AG08396 (cell line): ENCODE data around the gene PYGO1.
"Not testable (repeated sequence)": the region's sequence is repeated elsewhere in the genome, so short reads cannot be mapped to it uniquely, and the experiment has no call there.

ENCODE experiments used
- DNase-seq: peaks from one replicate; pipeline ENCODE4 v3.0.0; 2012; ENCODE audit warnings: low spot score, mixed read lengths

PYGO1 gene

GRCh38 chr15:55588070-55588814 is at the start of gene PYGO1:
PYGO1 (minus strand) TSS chr15:55588345; CDS start chr15:55587883, 462 bp downstream.
- peak; percentile 86 for DNase-seq

GRCh38 chr15:55637086-55637485 is 48.9 kb upstream of the PYGO1 start:
- no peak for DNase-seq

GRCh38 chr15:55633731-55634130 is 45.6 kb upstream of the PYGO1 start:
- no peak for DNase-seq

- DNase-seq: no peak
Measured at GRCh38 chr15:55632434-55632833, 44.3 kb upstream of the PYGO1 start.

GRCh38 chr15:55630858-55631257 is 42.7 kb upstream of the PYGO1 start:
- no peak for DNase-seq

- DNase-seq: no peak
Measured at GRCh38 chr15:55628369-55628730, 40.2 kb upstream of the PYGO1 start.

- DNase-seq: peak; percentile 74
Measured at GRCh38 chr15:55627730-55628368, 39.7 kb upstream of the PYGO1 start.

- DNase-seq: no peak
Measured at GRCh38 chr15:55619783-55620182, 31.6 kb upstream of the PYGO1 start.

GRCh38 chr15:55618387-55618786 is 30.2 kb upstream of the PYGO1 start:
- no peak for DNase-seq

- DNase-seq: no peak
Measured at GRCh38 chr15:55615445-55615844, 27.3 kb upstream of the PYGO1 start.

GRCh38 chr15:55613727-55614126 is 25.6 kb upstream of the PYGO1 start:
- no peak for DNase-seq

GRCh38 chr15:55606214-55606613 is 18.1 kb upstream of the PYGO1 start:
- DNase-seq: no peak

GRCh38 chr15:55601374-55601773 is 13.2 kb upstream of the PYGO1 start:
- no peak for DNase-seq

- DNase-seq: no peak
Measured at GRCh38 chr15:55599439-55599838, 11.3 kb upstream of the PYGO1 start.

GRCh38 chr15:55593019-55593418 is 4.9 kb upstream of the PYGO1 start:
- not testable (repeated sequence) for DNase-seq

GRCh38 chr15:55590788-55591187 is 2.6 kb upstream of the PYGO1 start:
- no peak for DNase-seq

GRCh38 chr15:55589287-55589686 is 1.1 kb upstream of the PYGO1 start:
- no peak for DNase-seq

- DNase-seq: no peak
Measured at GRCh38 chr15:55588815-55589115, 620 bp upstream of the PYGO1 start.

- DNase-seq: peak; percentile 83
Measured at GRCh38 chr15:55587321-55588069, 650 bp downstream of the PYGO1 start.

- DNase-seq: no peak
Measured at GRCh38 chr15:55586808-55587207, 1.3 kb downstream of the PYGO1 start.

GRCh38 chr15:55576943-55577342 is 11.2 kb downstream of the PYGO1 start:
- DNase-seq: no peak

GRCh38 chr15:55574096-55574495 is 14.0 kb downstream of the PYGO1 start:
- no peak for DNase-seq

GRCh38 chr15:55573224-55573623 is 14.9 kb downstream of the PYGO1 start:
- no peak for DNase-seq
